ENCODE results near the gene OR2W3.
A peak's percentile ranks its signal among the peaks of the same experiment; 100 is the strongest.

The OR2W3 gene

GRCh38 chr1:247923941-247924340 is 28.6 kb downstream of the OR2W3 start:
- no peak for DNase-seq

GRCh38 chr1:247924868-247925267 is 29.5 kb downstream of the OR2W3 start, which contains the start of gene OR2AJ1:
OR2AJ1 (plus strand) TSS chr1:247924889; CDS start chr1:247933769, 8,880 bp downstream.
- no peak for DNase-seq

GRCh38 chr1:247933989-247934388 is 38.6 kb downstream of the OR2W3 start:
- DNase-seq: no peak

GRCh38 chr1:247935781-247936180 is 40.4 kb downstream of the OR2W3 start:
- DNase-seq: no peak

- no peak for DNase-seq
These were observed 41.0 kb downstream of the OR2W3 start for GRCh38 chr1:247936415-247936814.

- DNase-seq: peak; percentile 44 to 83 (median 75)
These were observed 41.8 kb downstream of the OR2W3 start for GRCh38 chr1:247936965-247937734.

GRCh38 chr1:247942624-247943023 is 47.2 kb downstream of the OR2W3 start:
- no peak for DNase-seq
